Activated T-cell treated with anti-CD3 and anti-CD28 coated beads, Interleukin-2, amount 50 U/mL, for 4 hours (primary cell): Measurements from ENCODE around the gene EFCAB8. TPM values are rescaled to one million over a fixed set of nuclear protein-coding genes. Genes with fewer than 3 reads are reported as not detected.

Source experiments
- ATAC-seq, 2 donors: fragments of 200-7000 bp; cut with Tn5 transposase; one replicate each; pipeline ENCODE4 v1.10.0; 2021
- DNase-seq: peaks from one replicate; pipeline ENCODE4 v3.0.0-alpha.2; 2020
- H3K27me3 Mint-ChIP-seq: one replicate; pipeline ENCODE4 v1.8.0; 2021; ENCODE audit warnings: low read depth, mixed read lengths
- H3K36me3 Mint-ChIP-seq: one replicate; pipeline ENCODE4 v1.8.0; 2022; ENCODE audit warnings: mixed read lengths; ENCODE audit not compliant: insufficient read depth
- H3K4me1 Mint-ChIP-seq: one replicate; pipeline ENCODE4 v1.8.0; 2021; ENCODE audit warnings: low read depth, mixed read lengths
- H3K4me3 Mint-ChIP-seq: one replicate; pipeline ENCODE4 v1.8.0; 2021; ENCODE audit warnings: mild to moderate bottlenecking, moderate library complexity, mixed read lengths
- H3K9me3 Mint-ChIP-seq: one replicate; pipeline ENCODE4 v1.8.0; 2021; ENCODE audit warnings: mixed read lengths
- total RNA-seq, 3 donors: library from RNA; stranded (reverse); gene quantifications; one replicate each; pipeline ENCODE4 v1.2.1, GENCODE V29; 2021

The EFCAB8 gene
- total RNA-seq, 3 donors from 2014 or later: 0.25 to 0.40 (median 0.38) TPM

GRCh38 chr20:32906871-32907495 lies 48.3 kb downstream of the EFCAB8 start:
- Mint-ChIP-seq H3K9me3 (no peaks in the 10 kb centered on the region), H3K4me1 (peaks cover 21% of the 10 kb centered on the region), H3K36me3 (no peaks in the 10 kb centered on the region), H3K27me3 (no peaks in the 10 kb centered on the region), H3K4me3 (no peak overlapping the region)
- ATAC-seq: no peak
- DNase-seq: no peak

- DNase-seq (no peak), ATAC-seq (no peak)
- Mint-ChIP-seq H3K9me3 (no peaks in the 10 kb centered on the region), H3K4me1 (peaks cover 16% of the 10 kb centered on the region), H3K4me3 (no peak overlapping the region), H3K36me3 (no peaks in the 10 kb centered on the region), H3K27me3 (no peaks in the 10 kb centered on the region)
These were observed 49.2 kb downstream of the EFCAB8 start for GRCh38 chr20:32907886-32908285.

- Mint-ChIP-seq H3K36me3 (peaks cover 3% of the 10 kb centered on the region), H3K4me3 (no peak overlapping the region), H3K4me1 (peaks cover 9% of the 10 kb centered on the region), H3K27me3 (no peaks in the 10 kb centered on the region), H3K9me3 (no peaks in the 10 kb centered on the region)
- peak; percentile 50 for DNase-seq
- peak in 1 of 2 donors; percentile 38 for ATAC-seq
These were observed 49.9 kb downstream of the EFCAB8 start for GRCh38 chr20:32908334-32909292.

- DNase-seq: no peak
These were observed 50.7 kb downstream of the EFCAB8 start for GRCh38 chr20:32909451-32909850.

GRCh38 chr20:32909896-32910571 lies 51.3 kb downstream of the EFCAB8 start:
- DNase-seq (no peak), ATAC-seq (no peak)
- no peaks in the 10 kb centered on the region for H3K27me3 Mint-ChIP-seq
- H3K36me3 Mint-ChIP-seq: peaks cover 4% of the 10 kb centered on the region
- peaks cover 9% of the 10 kb centered on the region for H3K4me1 Mint-ChIP-seq
- no peak overlapping the region for H3K4me3 Mint-ChIP-seq
- H3K9me3 Mint-ChIP-seq: peaks cover 3% of the 10 kb centered on the region

More at GRCh38 chr20:32909451-32909850, 50.7 kb downstream of the EFCAB8 start:
- no peaks in the 10 kb centered on the region for H3K27me3 Mint-ChIP-seq
- peaks cover 3% of the 10 kb centered on the region for H3K36me3 Mint-ChIP-seq
- H3K9me3 Mint-ChIP-seq: no peaks in the 10 kb centered on the region
- H3K4me3 Mint-ChIP-seq: no peak overlapping the region
- ATAC-seq: no peak
- peaks cover 9% of the 10 kb centered on the region for H3K4me1 Mint-ChIP-seq

GRCh38 chr20:32911355-32911754 lies 52.6 kb downstream of the EFCAB8 start:
- peaks cover 8% of the 10 kb centered on the region for H3K36me3 Mint-ChIP-seq
- no peak overlapping the region for H3K4me3 Mint-ChIP-seq
- ATAC-seq (no peak), DNase-seq (no peak)
- peaks cover 4% of the 10 kb centered on the region for H3K4me1 Mint-ChIP-seq
- H3K27me3 Mint-ChIP-seq: no peaks in the 10 kb centered on the region
- peaks cover 8% of the 10 kb centered on the region for H3K9me3 Mint-ChIP-seq

GRCh38 chr20:32912688-32913087 lies 54.0 kb downstream of the EFCAB8 start:
- Mint-ChIP-seq H3K27me3 (no peaks in the 10 kb centered on the region), H3K36me3 (peaks cover 8% of the 10 kb centered on the region), H3K4me1 (no peaks in the 10 kb centered on the region), H3K4me3 (no peak overlapping the region), H3K9me3 (peaks cover 13% of the 10 kb centered on the region)
- DNase-seq: no peak
- ATAC-seq: no peak

GRCh38 chr20:32914031-32914430 lies 55.3 kb downstream of the EFCAB8 start:
- Mint-ChIP-seq H3K9me3 (peaks cover 13% of the 10 kb centered on the region), H3K4me3 (no peak overlapping the region), H3K36me3 (peaks cover 8% of the 10 kb centered on the region), H3K4me1 (no peaks in the 10 kb centered on the region), H3K27me3 (no peaks in the 10 kb centered on the region)
- ATAC-seq (no peak), DNase-seq (no peak)

GRCh38 chr20:32917191-32917950 lies 58.6 kb downstream of the EFCAB8 start:
- no peaks in the 10 kb centered on the region for H3K4me1 Mint-ChIP-seq
- DNase-seq (no peak), ATAC-seq (no peak)
- no peaks in the 10 kb centered on the region for H3K27me3 Mint-ChIP-seq
- no peak overlapping the region for H3K4me3 Mint-ChIP-seq
- peaks cover 13% of the 10 kb centered on the region for H3K9me3 Mint-ChIP-seq
- peaks cover 8% of the 10 kb centered on the region for H3K36me3 Mint-ChIP-seq

GRCh38 chr20:32918296-32918695 lies 59.6 kb downstream of the EFCAB8 start:
- Mint-ChIP-seq H3K36me3 (peaks cover 7% of the 10 kb centered on the region), H3K4me3 (no peak overlapping the region), H3K4me1 (no peaks in the 10 kb centered on the region), H3K9me3 (peaks cover 13% of the 10 kb centered on the region), H3K27me3 (no peaks in the 10 kb centered on the region)
- no peak for DNase-seq
- no peak for ATAC-seq

GRCh38 chr20:32918751-32919150 lies 60.0 kb downstream of the EFCAB8 start:
- Mint-ChIP-seq H3K9me3 (peaks cover 13% of the 10 kb centered on the region), H3K36me3 (peaks cover 5% of the 10 kb centered on the region), H3K4me1 (no peaks in the 10 kb centered on the region), H3K4me3 (no peak overlapping the region), H3K27me3 (no peaks in the 10 kb centered on the region)
- ATAC-seq (no peak), DNase-seq (no peak)

GRCh38 chr20:32920066-32920465 lies 61.3 kb downstream of the EFCAB8 start:
- no peak overlapping the region for H3K4me3 Mint-ChIP-seq
- no peaks in the 10 kb centered on the region for H3K4me1 Mint-ChIP-seq
- peaks cover 9% of the 10 kb centered on the region for H3K9me3 Mint-ChIP-seq
- DNase-seq (no peak), ATAC-seq (no peak)
- H3K36me3 Mint-ChIP-seq: peaks cover 3% of the 10 kb centered on the region
- H3K27me3 Mint-ChIP-seq: no peaks in the 10 kb centered on the region

- peaks cover 5% of the 10 kb centered on the region for H3K9me3 Mint-ChIP-seq
- H3K4me1 Mint-ChIP-seq: no peaks in the 10 kb centered on the region
- H3K4me3 Mint-ChIP-seq: no peak overlapping the region
- H3K36me3 Mint-ChIP-seq: no peaks in the 10 kb centered on the region
- DNase-seq (no peak), ATAC-seq (no peak)
- no peaks in the 10 kb centered on the region for H3K27me3 Mint-ChIP-seq
These were observed 62.0 kb downstream of the EFCAB8 start for GRCh38 chr20:32920530-32921298.
